Stimulated activated CD8-positive, alpha-beta memory T cell treated with anti-CD3 and anti-CD28 coated beads, Interleukin-2, amount 100 ng/mL, for 1 hour (primary cell): ENCODE data around the gene ZFHX3.

ENCODE experiments used
- DNase-seq, 2 donors: peaks; one replicate each; pipeline ENCODE4 v3.0.0-alpha.2; 2020; ENCODE audit warnings: low read depth in 2 of 2

ZFHX3 gene

DNA sequence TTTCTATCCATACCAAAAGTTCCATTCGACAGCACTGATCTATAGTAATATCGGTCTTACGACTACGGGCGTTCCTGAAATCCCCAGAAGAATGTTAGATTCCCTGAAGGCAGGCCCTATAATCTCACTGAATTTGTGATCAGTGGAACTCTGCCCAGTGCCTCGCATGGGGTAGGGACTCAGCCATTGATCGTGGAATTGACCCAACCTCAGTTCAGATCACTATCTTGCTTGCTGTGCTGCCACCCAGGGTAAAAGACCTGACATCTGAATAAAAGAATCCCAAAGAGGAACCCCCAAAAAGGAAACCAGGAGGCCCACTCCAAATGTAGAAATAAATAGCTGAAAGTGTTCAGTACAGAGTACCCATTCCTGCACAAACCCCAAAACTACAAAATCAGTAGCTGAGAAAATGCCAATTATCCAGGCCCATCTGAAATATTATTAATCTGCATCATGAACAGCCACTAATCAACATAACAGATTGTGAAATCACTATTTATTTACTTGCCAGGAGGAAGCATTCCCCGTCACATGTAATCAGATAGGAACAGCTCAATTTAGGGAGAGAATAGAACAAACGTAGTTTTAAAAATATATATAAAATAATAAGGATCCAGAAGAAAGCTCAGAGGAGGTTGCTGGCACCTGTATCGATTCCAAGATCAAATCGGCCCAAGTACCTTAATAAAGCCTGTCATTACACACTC, 221.9 kb downstream of the ZFHX3 start:
- DNase-seq = no peak

- no peak for DNase-seq
Observed at GRCh38 chr16:72824761-72825160, 223.2 kb downstream of the ZFHX3 start.

DNA sequence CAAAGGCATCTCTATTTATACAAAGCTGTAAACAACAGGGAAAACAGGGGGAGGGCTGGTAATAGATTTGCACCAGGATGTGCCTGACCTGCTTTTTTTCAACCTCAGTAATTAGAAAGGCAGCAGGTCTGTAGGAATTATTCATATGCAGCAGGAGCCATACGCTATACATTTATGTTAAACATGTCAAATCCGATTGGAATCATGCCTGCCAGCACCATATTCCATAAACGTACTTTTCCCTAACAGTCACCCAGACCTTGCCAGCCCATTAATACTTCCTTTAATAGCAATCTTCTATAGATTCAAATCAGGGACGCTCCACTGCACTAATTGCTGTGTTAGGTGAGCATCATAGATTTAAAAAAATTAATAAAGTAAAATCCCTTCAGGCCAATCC, 223.9 kb downstream of the ZFHX3 start:
- no peak for DNase-seq

GRCh38 chr16:72821185-72821950, 226.6 kb downstream of the ZFHX3 start:
- DNase-seq = no peak

DNA sequence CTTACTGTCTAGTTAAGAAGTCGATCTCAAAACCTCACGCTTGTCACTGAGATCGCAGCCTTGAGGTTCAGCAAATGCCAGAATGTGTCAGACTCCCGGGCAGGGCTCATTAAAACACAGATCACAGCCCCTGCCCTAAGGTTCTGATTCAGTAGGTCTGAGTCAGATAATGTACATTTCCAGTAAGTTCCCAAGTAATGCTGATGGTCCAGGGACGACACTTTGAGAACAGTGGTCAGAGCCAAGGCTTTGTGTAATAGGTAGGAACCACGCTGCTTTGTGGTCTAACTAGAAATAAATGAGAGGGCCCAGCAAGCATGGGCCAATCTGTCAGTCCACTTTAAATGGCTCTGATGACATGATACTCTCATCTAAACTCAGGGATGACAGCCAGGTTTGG, 228.6 kb downstream of the ZFHX3 start:
- DNase-seq = no peak

GRCh38 chr16:72818236-72818845, 229.6 kb downstream of the ZFHX3 start:
- DNase-seq = no peak

DNA sequence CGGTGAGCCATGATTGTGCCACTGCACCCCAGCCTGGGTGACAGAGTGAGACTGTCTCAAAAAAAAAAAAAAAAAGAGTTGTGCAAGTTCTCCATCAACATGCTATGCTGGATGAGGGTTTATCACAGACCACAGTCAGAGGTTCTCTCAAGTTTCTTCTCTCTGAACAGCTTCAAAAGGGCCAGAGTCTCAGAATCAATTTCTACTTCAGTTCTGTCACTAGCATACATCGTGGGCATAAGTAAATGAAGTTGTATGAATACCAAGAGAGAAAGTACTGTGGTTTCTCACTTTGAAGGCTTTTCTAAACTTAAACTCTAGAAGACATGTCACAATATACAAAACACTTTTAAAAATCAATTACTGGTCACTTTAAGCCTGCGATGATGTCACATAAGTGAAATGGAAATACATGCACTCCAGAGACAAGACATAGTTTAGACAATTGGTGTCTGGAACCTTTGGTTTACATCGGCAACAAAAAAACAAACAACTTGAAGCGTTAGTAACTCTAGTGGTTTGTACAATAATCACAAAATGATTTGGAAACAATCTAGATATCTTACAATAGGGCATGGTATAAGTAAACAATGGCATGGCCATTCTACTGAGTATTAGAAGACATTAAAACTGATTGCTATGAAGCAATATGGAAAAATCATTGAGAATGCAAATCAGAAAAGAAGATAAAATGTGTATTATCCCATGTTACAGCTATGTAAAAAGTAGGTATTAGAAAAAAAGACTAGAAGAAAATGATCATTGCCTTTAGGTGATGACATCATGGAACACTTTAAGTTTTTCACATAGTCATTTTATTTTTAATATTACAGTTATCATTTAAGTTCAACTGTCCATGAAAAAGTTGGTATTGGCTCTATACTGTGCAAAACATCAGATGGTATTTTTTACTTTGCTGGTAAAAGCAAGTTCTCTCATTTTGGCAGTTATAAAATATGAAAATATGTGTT, 232.3 kb downstream of the ZFHX3 start:
- DNase-seq = no peak

GRCh38 chr16:72814226-72814625, 233.7 kb downstream of the ZFHX3 start:
- DNase-seq = no peak

DNA sequence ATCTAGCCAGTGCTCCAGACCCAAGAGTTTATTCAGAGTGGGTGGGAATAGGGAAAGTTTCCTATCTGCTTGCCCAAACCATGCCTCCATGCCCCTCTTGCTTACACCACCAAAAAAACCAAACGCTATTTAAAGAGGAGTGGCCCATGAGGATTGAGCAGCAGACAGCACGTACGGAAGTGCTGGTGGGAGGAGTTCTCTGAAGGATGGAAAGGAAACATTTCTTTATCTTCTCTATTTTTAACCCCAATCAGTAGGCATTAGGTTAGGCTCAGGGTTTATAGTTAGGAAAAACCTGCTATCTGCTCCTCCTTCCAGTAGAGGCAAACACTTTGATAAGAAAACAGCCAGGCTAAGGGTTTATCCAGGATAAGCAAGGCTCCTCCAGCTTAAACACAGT, 235.3 kb downstream of the ZFHX3 start:
- DNase-seq = no peak

DNA sequence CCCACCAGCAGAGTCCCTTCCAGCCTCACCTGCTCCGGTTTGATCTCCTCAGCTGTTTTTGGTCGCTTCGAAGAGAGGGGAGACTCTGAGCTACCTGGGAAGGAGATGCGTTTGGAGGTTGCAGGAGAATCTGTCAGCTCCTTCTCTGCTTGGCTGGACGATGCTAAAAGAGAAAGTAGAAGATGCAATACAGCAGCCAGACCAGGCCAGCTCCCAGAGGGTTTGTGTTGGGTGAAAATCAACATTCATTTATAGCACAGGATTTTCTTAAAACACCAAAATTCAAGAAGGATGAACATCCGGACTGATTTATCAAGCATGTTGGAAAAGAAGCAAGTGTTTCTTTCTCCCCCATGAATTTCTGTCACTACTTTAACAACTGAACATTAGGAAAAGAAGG, 236.1 kb downstream of the ZFHX3 start:
- no peak for DNase-seq

DNA sequence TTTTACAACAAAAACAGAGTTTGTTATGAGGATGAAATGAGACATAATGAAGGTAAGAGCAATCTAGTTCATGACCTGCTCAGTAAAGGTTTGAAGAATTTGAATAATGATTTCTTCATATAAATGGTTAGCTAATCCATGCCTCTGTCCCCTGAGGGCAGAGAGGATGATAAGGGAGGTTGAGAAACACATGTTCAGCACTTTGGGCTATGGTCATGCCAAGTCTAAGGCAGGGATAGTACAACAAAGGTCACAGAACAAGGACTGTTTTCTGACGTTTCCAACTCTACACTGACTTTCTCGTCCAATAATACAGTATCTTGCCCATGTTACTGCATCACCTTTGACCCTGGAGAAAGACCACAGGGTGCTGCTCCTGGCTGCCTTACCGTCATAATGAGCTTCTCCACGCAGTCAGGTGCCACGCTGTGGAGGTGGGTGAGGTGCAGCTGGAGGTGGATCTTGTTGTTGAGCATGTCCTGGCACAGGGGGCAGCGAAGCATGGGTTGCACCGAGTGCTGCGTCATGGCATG, 236.7 kb downstream of the ZFHX3 start:
- no peak for DNase-seq

- DNase-seq = no peak
Observed at GRCh38 chr16:72810480-72810879, 237.4 kb downstream of the ZFHX3 start.

GRCh38 chr16:72809446-72809845, 238.5 kb downstream of the ZFHX3 start:
- DNase-seq = no peak

- no peak for DNase-seq
Observed at GRCh38 chr16:72808754-72809153, 239.2 kb downstream of the ZFHX3 start.

DNA sequence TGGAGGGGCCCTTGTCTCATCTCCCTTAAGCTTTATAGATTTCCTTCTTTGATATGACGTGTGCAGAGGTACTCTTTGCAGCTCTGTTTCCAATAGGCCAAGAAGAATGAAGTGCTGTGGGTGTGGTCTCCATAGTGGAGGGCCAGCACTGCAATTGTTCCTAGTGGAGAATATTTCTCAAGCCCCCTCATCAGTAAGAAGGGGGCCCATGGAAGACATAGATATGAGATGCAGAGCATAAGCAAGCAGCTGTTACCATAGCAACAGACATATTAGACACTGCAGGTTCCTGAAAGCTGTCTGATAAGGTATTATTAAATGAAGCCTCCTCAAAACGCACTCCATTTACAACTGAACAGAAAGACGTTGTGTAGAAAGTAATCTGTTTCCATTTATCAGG, 240.7 kb downstream of the ZFHX3 start:
- DNase-seq = no peak

DNA sequence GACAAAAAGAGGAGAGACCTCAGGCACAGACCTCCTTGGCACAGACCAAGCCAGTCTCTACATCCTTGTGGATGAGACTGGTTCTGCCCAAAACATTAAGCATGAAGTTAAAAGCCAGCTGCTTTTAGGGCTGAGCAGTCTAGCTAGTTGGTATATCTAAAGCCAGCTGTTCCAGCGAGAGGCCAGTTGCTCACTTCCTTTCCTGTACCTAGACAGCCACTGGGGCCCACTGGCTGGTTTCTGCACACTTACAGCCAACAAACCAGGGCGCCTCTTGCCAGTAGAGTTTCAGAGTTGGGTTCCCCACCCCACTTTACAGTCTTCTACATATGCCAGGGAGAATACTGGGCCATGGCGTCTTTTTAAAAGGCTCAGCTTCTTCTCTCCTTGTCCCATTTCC, 242.4 kb downstream of the ZFHX3 start:
- DNase-seq = no peak

GRCh38 chr16:72800524-72801161, 247.3 kb downstream of the ZFHX3 start:
- DNase-seq = no peak

DNA sequence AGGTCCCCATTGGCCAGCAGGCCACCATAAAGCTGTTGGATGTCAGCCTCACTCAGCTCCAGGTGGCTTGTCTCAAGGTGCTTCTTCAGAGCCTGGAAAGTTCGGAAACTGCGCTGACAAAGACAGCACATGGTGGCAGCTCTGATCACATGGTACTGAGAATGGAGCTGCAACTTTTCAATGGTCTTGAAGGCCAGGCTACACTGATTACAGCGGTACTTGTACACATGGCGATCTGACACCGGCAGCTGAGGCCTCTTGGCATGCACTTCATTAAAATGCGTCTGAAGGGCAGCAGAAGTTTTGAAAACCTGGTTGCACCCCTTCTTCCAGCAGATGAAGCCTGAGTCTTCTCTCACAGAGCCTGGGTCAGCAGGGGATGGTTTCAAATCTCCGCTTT, 249.7 kb downstream of the ZFHX3 start:
- no peak for DNase-seq

- no peak for DNase-seq
Observed at GRCh38 chr16:72797621-72798020, 250.3 kb downstream of the ZFHX3 start.

DNA sequence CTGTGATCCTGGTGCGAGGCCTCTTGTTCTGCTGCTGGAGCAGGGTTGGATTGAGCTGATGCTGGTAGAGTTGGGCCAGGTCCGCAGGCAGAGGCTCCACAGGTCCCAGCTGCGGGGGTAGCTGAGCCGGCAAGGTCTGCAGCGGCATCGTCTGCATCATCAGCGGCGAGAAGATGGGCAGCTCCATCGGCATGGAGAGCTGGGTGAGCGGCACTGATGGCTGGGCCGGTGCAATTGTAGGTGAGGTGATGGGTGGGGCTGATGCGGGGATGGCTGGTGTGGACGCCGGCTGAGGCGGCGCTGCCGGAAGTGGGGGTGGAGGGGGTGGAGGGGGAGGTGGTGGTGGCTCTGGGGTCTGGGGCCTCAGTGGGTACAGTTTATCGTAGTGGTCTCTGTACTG, 251.7 kb downstream of the ZFHX3 start:
- no peak for DNase-seq

GRCh38 chr16:72794986-72795385, 252.9 kb downstream of the ZFHX3 start:
- no peak for DNase-seq
